Muscle of back (tissue), 11 donors: Measurements from ENCODE around the gene ABCD1. TPM values are rescaled to one million over a fixed set of nuclear protein-coding genes. Genes with fewer than 3 reads are reported as not detected.

ENCODE experiments used
- DNase-seq, 3 donors: peaks; one replicate each; pipeline versions ENCODE4 v3.0.0 to v3.0.0-alpha.2; 2013
- polyA plus RNA-seq, 10 donors: library from polyadenylated mRNA; unstranded; fragments of 120-200 nt; gene quantifications; one replicate each; pipeline ENCODE4 v1.2.1, GENCODE V29; 2013; ENCODE audit not compliant: insufficient read length in 10 of 10

The ABCD1 gene
- polyA plus RNA-seq, 10 donors = 7.0 to 9.9 (median 8.6) TPM

GRCh38 chrX:153755136-153755535, 30.5 kb downstream of the ABCD1 start:
- DNase-seq = no peak

GRCh38 chrX:153761863-153762262, 37.2 kb downstream of the ABCD1 start:
- DNase-seq = no peak

- no peak for DNase-seq
Measured at GRCh38 chrX:153762626-153763173, 38.0 kb downstream of the ABCD1 start.

GRCh38 chrX:153763298-153763932, 38.8 kb downstream of the ABCD1 start:
- no peak for DNase-seq

- DNase-seq = peak in 2 of 3 donors; percentile 38 to 59
Measured at GRCh38 chrX:153763989-153764755, 39.5 kb downstream of the ABCD1 start, which contains the start of gene PLXNB3. Gene PLXNB3, plus strand, starts transcription at chrX:153764249. Its CDS starts 1,287 bp downstream, at chrX:153765536.

GRCh38 chrX:153764786-153765137, 40.1 kb downstream of the ABCD1 start:
- DNase-seq = no peak

GRCh38 chrX:153765138-153766079, 40.8 kb downstream of the ABCD1 start:
- DNase-seq = no peak

GRCh38 chrX:153766098-153766817, 41.6 kb downstream of the ABCD1 start:
- peak in 2 of 3 donors; percentile 43 to 51 for DNase-seq

- no peak for DNase-seq
Measured at GRCh38 chrX:153766871-153767673, 42.4 kb downstream of the ABCD1 start.

GRCh38 chrX:153767674-153768055, 43.0 kb downstream of the ABCD1 start:
- DNase-seq = no peak

- DNase-seq = no peak
Measured at GRCh38 chrX:153768311-153769157, 43.9 kb downstream of the ABCD1 start.

- no peak for DNase-seq
Measured at GRCh38 chrX:153769158-153769864, 44.7 kb downstream of the ABCD1 start.

- DNase-seq = no peak
Measured at GRCh38 chrX:153769865-153770600, 45.4 kb downstream of the ABCD1 start.

- no peak for DNase-seq
Measured at GRCh38 chrX:153770601-153771414, 46.2 kb downstream of the ABCD1 start.

GRCh38 chrX:153771415-153772315, 47.0 kb downstream of the ABCD1 start:
- no peak for DNase-seq
